SKM-1 (cell line): ENCODE data around the gene USPL1.
"Not testable (repeated sequence)": the region's sequence is repeated elsewhere in the genome, so short reads cannot be mapped to it uniquely, and the experiment has no call there.

ENCODE experiments used
- DNase-seq: peaks from one replicate; lab custom pipeline; 2025; ENCODE audit not compliant: unreplicated experiment; lab: John Stamatoyannopoulos, UW

USPL1 gene

DNA sequence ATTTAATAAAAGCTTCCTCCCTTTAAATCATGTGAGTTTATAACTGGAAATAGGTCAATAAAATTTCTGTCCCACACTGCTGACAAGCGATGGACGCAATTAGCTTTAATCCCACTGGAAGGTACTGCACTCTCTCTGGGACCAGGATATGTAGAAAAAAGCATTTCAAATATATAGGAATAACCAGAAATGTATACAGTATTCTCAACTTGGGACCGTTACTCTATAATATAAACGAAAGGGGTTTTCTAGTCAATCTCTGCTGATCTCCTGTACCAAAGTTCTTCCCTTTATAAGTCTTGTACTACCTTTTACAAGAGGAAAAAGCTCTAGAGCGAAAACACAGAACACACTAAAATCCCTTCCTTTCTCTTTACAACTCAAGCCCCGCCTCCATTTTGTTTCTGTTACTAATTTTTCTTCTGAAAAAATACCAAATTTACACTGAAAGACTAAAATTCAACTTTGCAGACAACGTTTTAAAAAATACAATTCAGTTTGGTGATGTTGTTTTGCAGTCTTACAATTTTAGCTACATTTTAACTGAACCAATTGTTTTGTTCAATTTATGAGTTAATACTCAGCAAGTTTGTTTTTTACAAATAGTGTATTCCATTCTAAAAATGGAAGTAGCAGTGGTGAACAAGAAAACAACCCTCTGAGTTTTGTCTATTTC lies 1.7 kb upstream of the USPL1 start:
- DNase-seq, result no peak

DNA sequence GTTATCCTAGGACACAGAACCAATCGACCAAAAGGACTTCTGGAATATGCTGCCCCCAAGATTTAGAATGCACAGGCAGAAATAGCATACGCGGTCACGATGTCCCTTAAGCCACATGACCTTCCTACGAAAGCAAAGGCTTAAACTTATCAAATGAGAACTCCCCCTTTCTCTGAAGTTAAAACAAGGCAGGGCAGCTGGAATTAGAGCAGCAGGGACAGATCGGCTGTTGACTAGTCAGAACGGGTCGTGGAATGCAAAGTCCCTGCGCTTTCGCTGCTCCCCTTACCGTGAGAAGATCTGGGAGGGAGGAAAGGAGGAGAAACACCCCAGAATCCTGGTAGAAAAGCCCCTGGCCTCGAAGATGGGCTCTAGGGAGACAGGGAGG lies 799 bp upstream of the USPL1 start:
- peak; percentile 62 for DNase-seq

DNA sequence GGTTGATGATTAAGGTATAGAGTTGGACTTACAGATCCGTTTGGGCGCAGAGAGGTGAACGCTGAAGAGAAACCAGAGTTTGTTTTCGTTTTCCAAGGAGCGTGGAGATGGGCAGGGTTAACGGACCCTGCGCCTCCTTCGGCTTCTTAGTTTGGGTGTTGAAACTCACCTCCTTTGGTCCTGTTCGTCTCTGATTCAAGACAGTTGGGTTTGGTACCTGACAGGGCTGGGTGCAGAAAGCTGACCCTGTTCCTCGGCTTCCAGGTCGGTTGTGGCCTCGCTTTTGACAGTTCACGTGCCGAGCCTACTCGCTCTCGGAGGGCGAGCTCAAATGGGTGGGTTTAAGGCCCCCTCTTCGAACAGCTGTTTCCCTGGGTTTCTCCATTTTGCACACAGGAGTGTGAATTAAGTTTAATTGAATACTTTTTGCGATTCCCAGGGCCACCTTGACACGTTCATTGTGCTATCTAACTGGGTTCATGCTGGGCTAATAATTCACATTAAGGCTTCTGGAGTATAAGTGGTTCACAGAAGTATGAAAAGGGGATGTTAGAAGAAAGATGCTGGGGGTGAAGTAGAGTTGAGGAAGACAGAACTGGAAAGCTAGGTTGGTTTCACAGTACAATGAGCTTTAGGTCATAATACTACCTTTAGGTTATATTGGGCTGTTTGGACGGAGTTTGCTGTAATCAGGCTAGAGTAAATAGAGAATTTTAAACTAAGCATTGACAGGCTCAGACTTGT lies 638 bp downstream of the USPL1 start:
- DNase-seq, result peak; percentile 14

DNA sequence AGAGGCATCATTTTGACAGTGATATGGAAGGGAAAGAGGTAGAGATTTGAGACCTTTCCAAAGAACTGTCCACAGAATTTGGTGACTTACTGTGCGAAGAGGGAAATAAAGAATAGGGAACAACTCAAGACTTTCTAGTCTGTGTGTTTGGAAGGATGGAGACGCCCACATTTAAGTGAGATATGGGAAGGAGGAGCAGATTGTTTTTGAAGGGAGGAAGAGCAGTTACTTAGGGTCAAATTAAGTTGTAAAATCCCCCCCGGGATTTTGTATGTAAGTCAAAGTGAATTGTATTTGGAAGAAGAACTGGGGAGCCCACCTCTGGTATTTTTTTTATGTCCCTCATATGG lies 1.2 kb downstream of the USPL1 start:
- no peak for DNase-seq

DNA sequence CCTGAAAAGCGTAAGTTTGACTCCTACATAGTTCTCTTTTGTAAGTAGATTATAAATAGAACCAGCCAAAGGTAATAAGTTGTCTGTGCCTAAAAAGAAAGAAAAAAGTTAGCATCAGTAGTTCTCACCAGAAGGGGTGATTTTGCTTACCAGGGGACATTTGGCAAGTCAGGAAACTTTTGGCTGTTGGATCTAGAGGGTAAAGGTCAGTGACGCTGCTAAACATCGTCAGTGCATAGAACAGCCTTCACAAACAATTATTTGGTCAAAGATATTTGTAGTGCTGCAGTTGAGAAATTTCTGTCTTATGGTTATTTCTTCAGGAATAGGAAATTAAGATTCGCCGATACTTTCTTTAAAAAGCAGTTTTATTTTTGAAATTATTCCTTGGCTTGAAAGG lies 2.0 kb downstream of the USPL1 start:
- DNase-seq, result no peak

DNA sequence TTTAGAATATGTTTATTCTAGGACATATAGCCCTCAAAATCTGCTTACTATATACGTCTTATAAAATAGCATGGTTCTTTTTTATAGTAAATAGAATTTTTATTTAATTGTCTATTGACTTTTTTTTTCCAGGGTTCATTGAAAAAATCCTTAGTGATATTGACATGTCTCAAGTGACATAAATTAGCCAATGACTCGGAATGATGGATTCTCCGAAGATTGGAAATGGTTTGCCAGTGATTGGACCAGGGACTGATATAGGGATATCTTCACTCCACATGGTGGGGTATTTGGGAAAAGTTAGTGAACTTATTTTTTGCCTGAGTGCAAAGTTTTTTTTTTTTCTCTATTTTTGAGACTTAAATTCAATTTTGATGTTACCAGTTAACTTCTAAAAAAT lies 3.2 kb downstream of the USPL1 start:
- DNase-seq, result no peak

DNA sequence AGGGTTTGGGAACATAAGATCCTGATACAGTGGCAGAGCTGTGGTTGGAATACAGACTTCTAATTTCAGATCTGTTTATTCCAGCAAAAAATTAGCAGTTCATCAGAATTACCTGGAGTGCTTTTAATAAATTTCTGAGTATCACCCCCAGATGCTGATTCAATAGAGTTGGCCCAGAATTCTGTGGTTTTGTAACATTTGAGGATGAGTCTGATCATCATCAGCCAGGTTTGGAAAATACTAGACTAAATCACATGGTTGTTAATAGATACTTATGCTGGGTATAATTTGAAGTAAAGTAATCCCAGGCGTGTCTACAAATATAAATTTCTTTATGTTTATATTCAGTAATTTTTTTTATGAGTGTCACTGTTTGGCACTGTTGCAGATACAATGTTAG lies 4.8 kb downstream of the USPL1 start:
- no peak for DNase-seq

DNA sequence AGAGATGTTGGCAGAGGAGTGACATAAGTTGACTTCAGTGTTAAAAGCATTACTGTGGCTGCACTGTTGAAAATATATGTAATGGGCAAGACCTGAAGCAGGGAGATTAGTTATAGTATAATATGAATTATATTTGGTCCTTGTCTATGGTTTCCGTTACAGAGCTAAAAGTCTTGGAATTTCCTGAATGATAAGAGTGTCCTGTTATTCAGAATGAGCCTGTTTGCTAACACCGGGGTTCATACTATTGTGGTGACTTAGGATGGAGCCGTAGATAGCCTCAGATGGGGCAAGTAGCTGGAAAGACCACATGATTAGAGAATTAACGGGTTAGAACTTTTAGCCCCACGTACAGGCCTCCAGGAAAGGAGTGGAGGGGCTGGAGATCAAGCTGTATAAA lies 5.7 kb downstream of the USPL1 start:
- no peak for DNase-seq

DNA sequence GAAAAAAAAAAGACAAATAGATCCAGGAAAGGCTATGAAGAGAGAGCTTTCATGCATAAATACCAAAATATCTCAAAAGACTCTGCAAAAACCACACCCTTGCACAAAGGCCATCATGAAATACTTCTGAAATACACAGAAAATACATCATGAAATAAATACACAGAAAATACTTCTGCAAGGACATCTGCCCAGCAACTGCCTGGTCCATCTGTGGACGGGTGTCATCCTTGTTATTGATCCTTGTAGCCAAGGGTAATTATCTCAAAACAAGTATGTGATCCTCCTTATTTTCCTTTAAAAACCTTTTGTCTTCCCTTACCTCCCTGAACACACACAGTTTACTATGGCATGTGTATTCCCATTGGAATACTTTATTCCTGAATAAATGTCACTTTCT lies 6.9 kb downstream of the USPL1 start:
- no peak for DNase-seq

DNA sequence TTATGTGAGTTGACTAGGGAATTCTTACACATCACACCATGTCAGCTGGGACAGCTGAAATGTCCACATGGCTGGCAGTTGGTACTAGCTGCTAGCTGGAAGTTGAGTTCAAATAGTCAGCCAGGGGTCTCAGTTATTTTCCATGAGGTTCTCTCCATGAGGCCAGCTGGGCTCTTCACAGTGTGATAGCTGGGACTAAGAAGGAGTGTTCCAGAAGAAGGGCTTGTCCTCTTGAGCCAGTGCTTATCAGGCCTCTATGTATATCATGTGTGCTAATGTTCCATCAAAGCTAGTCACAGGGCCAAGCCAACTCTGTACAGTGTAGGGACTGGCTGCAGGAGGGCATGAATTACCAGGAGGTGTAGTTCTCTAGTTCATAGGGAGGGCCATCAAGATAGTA lies 11.8 kb downstream of the USPL1 start:
- no peak for DNase-seq

DNA sequence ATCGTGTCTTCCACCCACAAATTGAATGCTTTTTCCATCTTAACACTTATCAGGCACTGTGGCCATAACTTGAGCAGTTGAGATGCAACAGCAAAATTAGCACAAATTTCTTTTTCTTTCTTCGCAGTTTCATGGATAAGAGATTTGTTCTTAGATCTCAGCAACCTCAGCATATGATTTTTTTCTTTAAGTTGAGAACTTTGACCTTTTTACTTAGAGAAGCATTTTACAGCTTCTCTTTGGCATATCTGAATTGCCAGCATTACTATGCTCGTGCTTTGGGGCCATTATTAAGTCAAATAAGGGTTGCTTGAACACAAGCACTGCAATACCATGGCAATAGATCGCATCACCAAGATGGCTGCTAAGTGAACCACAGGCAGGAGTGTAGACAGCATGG lies 16.1 kb downstream of the USPL1 start:
- DNase-seq, result no peak

DNA sequence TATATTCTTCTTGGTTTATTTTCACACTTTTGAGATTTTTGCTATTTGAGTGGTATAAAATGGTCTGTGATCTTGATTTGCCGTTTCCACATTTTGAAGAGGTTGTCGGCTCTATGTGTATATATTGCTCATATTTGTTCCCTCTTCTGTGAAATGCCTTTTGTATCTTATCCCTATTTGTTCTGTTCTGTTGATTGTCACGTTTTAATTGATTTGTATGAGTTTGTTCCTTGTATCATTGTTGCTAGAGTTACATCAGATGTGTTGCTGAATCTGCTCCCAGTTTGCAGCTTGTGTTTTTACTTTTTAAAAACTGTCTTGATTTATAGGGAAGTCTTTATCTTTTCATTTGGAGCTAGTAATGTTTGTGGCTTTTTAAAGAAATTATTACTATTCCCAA lies 17.1 kb downstream of the USPL1 start:
- no peak for DNase-seq

DNA sequence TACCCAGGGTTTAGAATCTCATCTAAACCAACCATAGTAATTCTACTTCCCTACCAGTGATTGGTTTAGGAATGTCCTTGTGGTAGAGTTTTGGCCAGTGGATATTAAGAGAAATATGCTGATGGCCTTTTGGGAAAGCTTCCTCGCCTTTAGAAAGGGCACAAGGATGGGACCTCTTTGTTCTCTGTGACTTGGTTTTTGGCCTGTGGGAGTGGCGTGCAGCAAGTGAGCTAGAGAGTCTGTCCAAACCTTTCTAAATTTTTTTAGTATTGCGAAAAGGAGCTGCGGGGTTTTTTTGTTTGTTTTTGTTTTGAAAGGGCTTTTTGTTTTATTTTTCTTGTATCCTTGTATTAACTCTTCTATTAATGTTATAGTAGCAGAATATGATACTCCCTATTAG lies 20.6 kb downstream of the USPL1 start:
- no peak for DNase-seq

DNA sequence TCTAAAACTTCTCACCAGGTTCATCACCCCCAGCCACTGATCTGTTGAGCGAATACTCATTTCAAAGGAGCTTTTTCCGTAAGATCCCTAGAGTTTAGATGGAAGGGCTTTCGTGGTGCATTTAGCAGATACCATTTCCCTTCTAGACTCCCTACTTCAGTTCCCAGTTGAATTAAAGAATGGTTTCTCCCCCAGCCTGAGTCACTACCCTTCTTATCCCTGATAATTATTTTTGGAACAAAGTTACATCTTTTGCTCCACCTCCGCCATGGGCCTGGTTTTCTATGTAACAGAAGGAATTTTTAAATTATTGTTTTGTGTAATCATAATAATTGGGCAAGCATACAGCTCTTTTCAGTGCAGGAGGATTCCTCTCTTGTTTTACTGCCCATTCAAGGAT lies 22.0 kb downstream of the USPL1 start:
- no peak for DNase-seq

DNA sequence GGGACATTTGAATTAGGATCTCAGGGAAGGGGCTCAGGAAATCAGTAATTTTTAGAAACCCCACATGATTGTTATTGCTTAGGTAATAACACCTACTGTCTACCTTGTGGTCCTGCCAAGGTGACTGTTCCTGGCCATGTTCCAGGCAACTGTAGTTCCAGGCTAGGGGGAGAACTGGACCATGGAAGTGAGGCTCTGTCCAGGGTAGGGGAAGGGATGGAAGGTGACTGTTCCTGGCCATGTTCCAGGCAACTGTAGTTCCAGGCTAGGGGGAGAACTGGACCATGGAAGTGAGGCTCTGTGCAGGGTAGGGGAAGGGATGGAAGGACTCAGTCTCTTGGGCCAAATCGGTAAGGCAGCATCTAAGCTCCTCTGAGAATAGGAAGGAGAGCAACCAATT lies 23.5 kb downstream of the USPL1 start:
- not testable (repeated sequence) for DNase-seq

DNA sequence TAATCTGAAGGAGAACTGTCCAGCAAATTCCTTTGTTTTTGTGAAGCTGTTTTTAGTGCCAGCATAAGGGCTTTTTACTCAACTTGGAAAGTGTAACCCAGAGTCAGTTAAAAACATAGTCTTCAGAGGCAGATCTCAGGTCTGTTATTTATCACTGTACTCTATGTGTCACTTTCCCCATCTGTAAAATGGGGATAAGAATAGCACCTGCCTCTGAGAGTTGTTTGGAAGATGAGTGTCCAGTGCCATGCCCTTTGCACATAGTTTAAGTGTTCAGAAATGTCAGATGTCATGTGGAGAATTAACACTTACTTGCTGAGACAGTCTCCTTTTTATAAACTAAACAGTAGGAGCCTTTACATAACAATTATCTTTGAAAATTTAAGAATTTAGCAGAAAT lies 27.9 kb downstream of the USPL1 start:
- DNase-seq, result no peak

DNA sequence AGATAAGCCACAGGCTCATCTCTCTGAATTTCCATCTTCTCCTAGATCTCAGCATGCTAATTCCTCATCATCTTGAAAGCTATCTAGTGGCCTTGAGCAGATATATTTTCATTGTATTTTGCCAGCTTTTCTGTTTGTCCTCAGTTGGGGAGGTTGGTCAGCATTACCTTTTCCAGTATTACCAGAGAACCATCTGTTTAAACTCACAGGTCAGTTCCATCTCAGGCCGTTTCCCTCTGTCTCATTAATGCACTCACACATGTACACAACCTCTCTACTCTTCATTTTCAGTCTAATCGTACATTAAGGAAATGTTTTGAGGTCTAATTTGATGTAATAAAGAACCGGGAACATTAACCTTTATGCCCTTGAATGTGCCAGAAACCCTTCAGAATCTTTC lies 29.7 kb downstream of the USPL1 start:
- no peak for DNase-seq

DNA sequence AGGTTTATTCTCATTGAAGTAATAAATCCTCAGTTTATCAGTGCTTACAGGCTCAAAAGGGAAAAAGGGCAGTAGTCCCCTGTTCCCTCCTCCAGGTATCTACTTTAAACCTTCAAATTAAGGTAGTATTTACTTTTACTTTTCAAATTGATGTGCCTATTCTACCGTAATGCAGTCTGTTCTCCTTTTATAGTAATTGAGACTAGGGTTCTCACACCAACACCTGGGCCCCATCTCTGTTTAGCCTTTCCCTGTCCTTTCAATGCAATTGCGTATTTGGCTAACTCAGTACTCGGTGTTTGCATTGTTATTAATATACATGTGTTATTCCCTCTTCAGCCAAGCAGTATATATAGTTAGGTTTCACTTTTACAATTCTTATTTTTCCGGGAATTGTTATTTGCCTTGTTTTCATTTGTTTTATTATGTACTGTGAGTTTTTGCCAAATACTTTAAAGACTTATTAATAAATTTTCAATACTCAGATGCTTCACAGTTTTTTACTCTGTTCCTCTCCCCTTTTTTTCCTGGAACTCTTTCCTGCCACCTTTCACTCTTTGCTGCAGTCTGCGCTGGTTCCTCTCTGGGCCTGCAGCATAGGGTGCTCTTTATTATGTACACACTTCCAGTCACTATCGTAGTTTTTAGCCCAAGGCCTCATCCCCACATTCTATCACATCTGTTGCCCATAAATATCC lies 30.3 kb downstream of the USPL1 start:
- no peak for DNase-seq

DNA sequence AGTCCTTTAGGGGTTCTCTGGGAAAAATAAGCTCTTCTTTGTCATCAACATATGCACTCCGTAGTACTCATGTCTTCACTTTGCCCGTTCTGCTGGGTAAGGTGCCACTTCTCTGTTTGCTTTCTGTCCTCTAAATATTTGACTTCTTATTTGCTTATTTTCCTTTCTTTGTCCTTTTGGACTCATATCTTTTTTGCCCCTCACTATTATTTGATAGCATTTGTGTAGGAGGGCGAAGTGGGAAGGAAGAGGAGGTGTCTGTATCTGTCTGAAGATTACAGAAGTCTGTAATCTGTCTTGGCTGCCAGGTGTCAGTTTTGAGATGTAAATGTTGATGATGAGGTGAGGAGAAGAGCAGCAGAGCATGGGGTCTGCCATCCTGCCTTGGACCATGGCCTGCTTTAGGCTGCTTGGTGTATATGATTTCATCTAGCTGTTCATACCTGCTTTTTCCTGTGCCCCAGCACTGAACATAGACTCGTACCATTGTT lies 30.8 kb downstream of the USPL1 start:
- DNase-seq, result no peak

DNA sequence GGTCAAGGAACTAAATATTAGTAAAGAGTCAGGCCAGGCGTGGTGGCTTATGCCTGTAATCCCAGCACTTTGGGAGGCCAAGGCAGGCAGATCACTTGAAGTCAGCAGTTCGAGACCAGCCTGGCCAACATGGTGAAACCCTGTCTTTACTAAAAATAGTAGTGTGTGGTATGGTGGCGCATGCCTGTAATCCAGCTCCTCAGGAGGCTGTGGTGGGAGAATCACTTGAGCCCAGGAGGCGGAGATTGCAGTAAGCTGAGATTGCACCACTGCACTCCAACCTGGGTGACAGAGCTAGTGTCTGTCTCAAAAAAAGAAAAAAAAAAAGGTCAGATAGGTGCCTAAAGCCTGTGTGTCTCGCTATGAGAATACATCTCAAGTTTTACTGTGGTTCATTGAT lies 33.9 kb downstream of the USPL1 start:
- DNase-seq, result not testable (repeated sequence)

DNA sequence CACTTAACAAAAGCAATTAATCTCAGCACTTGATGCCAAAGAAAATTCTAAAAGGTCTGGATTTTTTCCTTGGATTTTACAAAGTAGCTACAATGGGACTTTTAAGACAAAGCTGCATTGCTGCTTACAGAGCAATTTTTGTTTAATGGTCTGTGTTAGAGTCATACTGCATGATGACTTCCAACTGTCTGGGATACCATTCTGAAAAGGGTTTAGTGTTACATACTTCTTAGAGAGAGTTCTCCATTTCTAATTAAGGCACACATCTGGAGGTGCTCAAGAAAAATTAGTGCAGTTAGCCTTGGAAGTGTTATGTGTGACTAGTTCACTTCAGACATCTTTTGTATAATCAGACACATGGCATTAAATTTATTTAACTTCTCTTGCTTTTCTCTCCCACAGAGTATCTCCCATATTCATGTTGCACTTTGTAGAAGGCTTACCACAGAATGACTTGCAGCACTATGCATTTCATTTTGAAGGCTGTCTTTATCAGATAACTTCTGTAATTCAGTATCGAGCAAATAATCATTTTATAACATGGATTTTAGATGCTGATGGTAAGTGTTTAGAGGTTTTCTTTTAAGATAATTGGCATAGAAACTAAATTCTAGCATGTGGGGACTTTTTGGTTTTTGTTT lies 35.1 kb downstream of the USPL1 start:
- DNase-seq, result no peak

DNA sequence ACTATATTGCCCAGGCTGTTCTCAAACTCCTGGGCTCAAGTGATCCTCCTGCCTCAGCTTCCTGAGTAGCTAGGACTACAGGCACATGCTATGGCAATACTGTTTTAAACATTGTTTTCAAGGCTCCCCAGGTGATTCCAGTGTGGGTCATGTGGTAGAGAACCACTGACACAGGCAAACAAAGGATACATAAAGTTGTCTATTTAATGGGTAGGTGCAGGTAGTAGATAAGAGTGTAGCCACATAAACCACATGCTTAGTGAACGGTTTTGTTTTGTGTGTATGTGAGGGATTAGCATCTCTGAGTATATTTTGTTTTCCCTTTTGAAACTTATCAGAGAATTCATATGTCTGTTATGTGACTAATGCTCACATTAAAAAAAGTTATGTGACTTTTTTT lies 36.7 kb downstream of the USPL1 start:
- no peak for DNase-seq
